HG03175 (cell line): ENCODE results near the gene SUFU.

Experiments used
- ATAC-seq: cut with Tn5 transposase; IDR thresholded peaks from one replicate; pipeline ENCODE4 v1.9.1; 2021; ENCODE audit warnings: mild to moderate bottlenecking, moderate library complexity; ENCODE audit not compliant: unreplicated experiment

SUFU gene

GRCh38 chr10:102593074-102593803 is 89.5 kb downstream of the SUFU start:
- ATAC-seq = no peak

GRCh38 chr10:102593804-102594079 is 90.0 kb downstream of the SUFU start:
- no peak for ATAC-seq

DNA sequence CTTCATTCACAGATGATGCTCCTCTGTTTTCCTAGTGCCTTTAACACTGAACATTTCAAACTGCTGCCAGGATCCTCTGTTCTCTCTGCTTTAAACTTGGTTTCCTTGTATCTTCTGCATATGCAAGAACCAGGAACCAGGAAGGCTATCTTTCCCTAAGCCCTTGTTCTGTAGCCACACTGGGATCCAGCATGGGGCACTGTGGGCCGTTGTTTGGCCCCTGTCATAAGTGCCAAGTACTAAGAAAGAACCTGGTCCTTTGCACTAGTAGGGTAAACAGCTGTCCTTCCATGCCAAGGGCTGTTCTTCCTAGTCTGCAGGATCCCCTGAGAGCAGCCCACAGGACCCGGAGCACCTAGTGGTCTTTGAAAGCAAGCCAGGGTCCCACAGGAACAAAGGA is 91.5 kb downstream of the SUFU start:
- ATAC-seq = no peak

- ATAC-seq = no peak
These were observed 92.1 kb downstream of the SUFU start for GRCh38 chr10:102595897-102596296.

GRCh38 chr10:102596506-102596971 is 92.8 kb downstream of the SUFU start:
- no peak for ATAC-seq

DNA sequence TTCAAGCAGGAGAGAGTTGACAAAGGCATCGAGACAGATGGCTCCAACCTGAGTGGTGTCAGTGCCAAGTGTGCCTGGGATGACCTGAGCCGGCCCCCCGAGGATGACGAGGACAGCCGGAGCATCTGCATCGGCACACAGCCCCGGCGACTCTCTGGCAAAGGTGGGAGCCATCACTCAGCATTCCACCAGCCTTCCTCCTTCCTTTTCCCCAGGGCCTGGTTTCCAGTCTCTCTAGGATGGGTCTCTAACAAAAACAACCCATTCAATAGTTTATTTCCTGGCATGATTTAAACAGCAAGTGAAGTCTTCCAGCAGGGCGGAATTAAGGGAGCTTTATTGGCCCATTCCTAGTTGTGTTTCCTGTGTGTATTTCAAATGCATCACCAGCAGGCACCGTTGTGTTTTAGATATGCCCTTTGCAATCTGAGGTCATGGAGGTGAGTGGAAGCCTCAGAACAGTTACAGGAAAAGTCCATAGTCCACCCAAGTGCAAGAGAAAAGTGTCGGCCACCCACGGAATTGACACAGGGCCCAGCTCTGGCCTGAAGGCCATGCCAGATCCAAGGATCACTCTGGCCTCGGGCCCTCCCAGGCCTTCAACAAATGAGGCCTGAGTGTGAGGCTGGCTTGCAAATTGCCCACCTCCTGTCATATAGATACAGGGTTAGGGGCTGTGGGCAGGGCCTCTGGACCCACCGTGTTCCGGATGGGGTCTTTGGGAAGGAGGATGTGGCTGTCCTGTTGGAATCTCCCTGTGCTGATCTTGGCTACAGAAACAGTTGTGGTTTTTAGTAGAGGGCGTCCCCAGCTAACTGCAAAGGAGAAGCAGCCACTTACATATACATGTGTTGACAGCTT is 93.6 kb downstream of the SUFU start:
- ATAC-seq = no peak

GRCh38 chr10:102598243-102598642 is 94.5 kb downstream of the SUFU start:
- no peak for ATAC-seq

DNA sequence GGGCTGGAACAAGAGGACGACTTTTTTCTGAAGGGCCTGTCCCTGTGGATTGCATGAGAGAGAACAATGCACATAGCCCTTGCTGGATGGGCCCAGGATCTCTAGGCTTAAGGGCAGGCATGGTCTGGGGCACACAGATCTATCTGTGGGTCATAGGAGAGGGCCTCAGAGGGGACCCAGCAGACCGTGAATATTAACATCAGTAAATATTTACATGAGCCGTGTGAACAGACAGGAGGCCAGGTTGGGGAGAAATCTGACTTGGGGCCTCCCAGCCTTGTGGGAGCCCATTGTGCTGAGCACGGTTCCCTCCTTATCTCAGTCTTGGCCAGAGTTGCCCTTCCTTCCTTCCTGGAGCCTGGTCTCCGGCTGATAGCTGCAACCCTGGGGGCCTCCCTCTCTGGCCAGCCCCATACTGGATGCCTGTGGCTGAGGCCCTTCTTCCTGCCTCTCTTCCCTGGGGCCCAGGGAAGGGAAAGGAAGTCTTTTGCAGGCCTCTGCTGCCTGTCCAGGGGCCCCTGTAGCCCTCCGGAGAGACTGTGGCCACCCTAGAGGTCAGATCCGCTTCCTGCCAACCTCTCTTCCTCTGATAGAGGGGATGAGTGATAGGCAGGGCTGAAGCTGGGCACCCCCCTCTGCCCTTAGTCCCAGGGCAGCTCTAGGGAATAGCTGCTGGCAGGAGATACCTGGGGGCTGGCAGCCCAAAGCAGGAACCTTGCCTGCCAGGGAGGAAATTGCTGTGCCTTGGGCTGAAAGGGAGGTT is 96.0 kb downstream of the SUFU start:
- no peak for ATAC-seq

DNA sequence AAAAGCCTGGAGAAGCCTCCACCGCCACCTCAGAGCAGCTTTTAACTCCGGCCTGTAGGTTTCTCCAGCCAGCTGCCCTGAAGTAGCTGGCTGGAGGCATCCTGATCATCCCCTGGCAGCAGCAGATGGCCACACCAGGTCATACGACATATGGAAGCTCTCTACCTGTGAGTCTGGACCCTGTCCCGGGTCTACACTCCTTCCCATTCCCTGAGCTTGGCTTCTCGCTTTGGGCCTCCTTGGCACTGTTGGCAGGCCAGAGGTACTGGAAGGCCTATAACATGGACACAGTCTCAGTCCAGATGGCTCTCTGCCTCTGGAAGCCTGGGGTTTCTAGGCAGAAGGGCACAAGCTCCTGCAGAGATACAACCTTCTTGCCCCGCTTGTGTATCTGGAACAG is 97.0 kb downstream of the SUFU start:
- ATAC-seq = no peak

GRCh38 chr10:102601639-102602038 is 97.9 kb downstream of the SUFU start:
- ATAC-seq = no peak

DNA sequence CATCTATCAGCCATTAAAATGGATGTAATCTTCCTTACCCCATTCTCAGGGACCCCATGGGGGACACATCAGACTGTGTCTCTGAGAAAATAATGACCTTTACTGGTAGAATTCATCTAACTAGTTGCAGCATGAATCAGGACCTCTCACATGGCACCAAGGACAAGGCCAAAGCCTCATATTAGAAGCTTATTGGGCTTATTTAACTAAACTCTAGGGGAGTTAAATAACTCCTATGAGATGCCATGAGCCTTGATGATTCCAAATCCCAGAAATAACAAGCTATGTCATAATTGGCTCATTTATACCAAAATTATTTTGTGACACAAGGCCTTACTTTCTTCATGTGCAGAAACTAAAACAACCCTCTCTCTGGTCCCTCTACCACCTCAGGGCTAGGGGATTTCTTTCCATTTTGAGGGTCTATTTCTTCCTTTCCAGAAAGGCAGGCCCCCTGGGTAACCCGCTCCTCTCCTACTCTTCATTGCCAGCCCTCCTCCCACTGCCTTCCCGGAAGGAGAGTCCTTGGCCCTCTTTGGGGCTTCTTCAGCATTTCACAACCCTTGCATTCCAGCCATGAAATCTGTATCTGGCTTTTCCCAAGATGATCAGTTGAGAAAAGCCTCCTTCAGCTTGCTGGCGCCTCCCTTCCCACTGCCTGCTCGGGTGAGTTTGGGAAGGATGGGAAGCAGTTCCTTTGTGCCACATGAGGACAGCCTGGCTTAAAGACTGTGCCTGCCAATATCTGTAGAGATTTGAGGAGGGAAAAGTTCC is 98.7 kb downstream of the SUFU start:
- ATAC-seq = no peak

DNA sequence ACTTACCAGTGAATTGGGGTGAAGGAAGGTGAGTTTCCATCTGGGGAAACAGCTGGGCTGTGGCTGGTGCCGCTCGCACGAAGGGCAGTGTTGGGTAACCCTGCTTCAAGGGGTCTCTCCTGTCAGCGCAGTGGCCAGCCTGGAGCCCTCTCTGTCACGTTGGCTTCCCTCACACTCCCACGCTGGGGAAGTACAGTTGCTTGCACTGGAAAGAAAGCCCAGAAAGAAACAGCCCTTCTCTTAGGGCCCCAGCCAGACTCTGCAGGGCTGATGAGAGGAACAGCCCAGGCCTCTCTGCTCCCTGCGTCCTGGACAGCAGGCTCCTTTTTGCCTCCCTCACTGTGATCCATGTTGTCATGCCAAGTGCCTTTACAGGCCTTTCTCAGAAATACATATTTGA is 100.2 kb downstream of the SUFU start:
- no peak for ATAC-seq

DNA sequence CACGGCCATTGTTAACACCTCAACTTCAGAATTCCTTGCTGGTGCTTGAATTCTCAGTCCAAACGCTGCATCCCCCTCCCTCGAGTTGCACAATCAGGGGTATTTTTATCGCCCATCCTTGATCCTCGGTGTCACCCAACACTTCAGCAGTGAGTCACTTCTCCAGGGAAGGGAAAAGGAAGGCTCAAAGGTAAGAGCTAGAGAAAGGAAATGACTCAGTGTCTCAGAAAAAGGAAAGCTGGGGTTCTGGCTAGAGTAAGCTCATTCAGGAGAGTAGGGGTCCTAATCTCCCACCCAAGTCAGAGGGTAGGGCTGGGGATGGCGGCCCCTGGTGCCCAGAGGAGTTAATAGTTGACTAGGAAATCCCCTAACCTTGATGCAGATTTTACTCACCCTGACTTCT is 100.7 kb downstream of the SUFU start:
- ATAC-seq = no peak

- ATAC-seq = no peak
These were observed 101.9 kb downstream of the SUFU start for GRCh38 chr10:102605712-102606111.

- ATAC-seq = no peak
These were observed 104.7 kb downstream of the SUFU start for GRCh38 chr10:102608487-102608886.

- ATAC-seq = no peak
These were observed 106.7 kb downstream of the SUFU start for GRCh38 chr10:102610441-102610887.

DNA sequence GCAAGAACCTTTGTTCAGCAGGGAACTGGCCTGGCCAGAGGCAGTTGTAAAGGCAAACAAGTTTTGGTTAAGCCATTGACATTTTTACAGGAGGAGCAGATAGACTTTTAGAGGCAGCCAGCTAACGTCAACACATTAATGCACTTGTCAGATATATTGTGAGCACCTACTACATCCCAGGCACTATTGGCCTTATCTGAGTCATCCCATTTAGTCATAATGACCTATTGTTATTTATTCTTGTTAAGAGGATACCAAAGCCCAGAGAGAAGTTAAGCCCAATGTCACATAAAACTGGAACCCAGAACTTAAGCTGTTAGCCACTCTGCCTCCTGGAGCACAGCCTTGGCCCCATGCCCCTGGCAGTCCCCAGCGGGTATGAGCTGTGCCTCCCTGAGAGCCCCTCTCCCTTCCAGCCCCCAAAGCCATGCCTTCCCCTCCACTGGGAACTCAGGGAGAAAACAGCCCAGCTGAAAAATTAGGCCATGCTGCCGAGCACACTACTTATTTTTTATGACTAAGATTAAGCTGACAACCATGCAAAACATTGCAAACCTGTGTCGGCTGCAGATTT is 107.8 kb downstream of the SUFU start:
- no peak for ATAC-seq

GRCh38 chr10:102612964-102613275 is 109.1 kb downstream of the SUFU start:
- ATAC-seq = no peak

GRCh38 chr10:102613286-102613685 is 109.5 kb downstream of the SUFU start:
- no peak for ATAC-seq

DNA sequence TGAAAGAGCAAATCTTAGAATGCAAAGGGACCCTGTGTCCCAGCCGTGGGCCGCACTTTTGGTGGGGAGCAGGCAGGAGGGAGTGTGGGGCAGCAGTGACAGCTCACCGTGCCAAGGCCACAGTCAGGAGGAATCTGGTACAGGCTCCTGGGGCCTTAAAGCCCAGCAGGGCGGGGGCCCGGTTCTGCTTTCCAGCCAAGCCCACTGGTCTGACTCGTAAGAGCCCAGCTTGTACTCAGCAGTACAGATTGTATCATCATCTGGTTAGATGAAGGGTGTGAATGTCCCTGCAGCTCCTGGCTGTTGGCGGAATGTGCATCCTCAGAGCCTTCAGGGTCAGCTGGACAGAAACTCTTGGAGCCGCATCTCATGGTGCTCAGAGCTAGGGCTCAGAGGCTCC is 110.0 kb downstream of the SUFU start:
- no peak for ATAC-seq

- no peak for ATAC-seq
These were observed 111.1 kb downstream of the SUFU start for GRCh38 chr10:102614888-102615287.
